ENCODE results near the gene AVPR1A.

AVPR1A gene

DNA sequence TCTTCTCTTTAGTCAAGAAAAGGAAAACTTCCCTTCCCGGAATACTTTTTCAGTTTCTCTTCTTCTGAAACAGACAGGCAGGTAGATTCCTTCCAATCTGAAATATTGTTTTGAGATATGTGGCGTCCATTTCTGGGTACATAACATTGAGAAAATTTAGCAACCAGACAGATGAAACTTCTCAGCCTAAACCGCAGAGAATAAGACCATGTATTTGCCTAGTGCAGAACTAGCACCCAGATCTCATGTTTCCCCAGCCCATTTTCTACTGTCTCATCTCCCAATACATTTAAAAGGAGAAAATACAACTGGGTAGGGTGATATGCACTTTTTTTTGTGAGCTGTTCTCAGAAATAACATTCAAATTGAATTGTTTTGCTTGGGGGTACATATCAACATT is 6.4 kb downstream of the AVPR1A start:
- DNase-seq (ENCODE audit: low spot score) = no peak
- H3K4me2 ChIP-seq (ENCODE audit: insufficient read depth, low read length, poor library complexity, severe bottlenecking) = no peak overlapping the region
- H2BK5ac ChIP-seq (ENCODE audit: low read length) = no peak overlapping the region
- no peaks in the 10 kb centered on the region for H3K9me3 ChIP-seq (replicated peaks in 1 of 2; ENCODE audit: control insufficient read depth in 2 of 2, insufficient read depth in 1 of 2, low read depth in 1 of 2, low read length in 2 of 2)
- H2AK5ac ChIP-seq (ENCODE audit: low read depth, low read length) = no peak overlapping the region
- WGBS, 2 donors (ENCODE audit: extremely low coverage in 2 of 2, insufficient read length in 2 of 2, insufficient replicate concordance in 1 of 2) = no CpG with 5 or more reads among the region's 3 CpGs
- H2BK12ac ChIP-seq (ENCODE audit: low read length) = no peak overlapping the region
- H2BK120ac ChIP-seq (ENCODE audit: low read depth, low read length) = no peak overlapping the region
- no peaks in the 10 kb centered on the region for H3K36me3 ChIP-seq (replicated peaks in 1 of 2; ENCODE audit: control insufficient read depth in 2 of 2, insufficient read depth in 2 of 2, low read length in 2 of 2)
- no peak overlapping the region for H3K27ac ChIP-seq (replicated peaks; ENCODE audit: low read length)
- H3K18ac ChIP-seq (ENCODE audit: low read length) = no peak overlapping the region
- no peak overlapping the region for H3K4me3 ChIP-seq (ENCODE audit: low read length in 2 of 2)
- H3K14ac ChIP-seq (ENCODE audit: low read length) = no peak overlapping the region
- no peak overlapping the region for H2AFZ ChIP-seq (ENCODE audit: low read length)
- no peaks in the 10 kb centered on the region for H3K4me1 ChIP-seq (ENCODE audit: control insufficient read depth in 2 of 2, insufficient read depth in 1 of 2, low read depth in 1 of 2, low read length in 2 of 2)
- no peak overlapping the region for H3K9ac ChIP-seq (ENCODE audit: low read depth, low read length, poor library complexity)
- H4K8ac ChIP-seq (ENCODE audit: low read depth, low read length) = no peak overlapping the region
- H3K79me1 ChIP-seq (ENCODE audit: low read depth, low read length) = no peaks in the 10 kb centered on the region
- no peak overlapping the region for H4K91ac ChIP-seq (ENCODE audit: low read depth, low read length, poor library complexity)
- no peak overlapping the region for H3K4ac ChIP-seq (ENCODE audit: low read length)
- no peak overlapping the region for H2BK15ac ChIP-seq (ENCODE audit: low read length)
- H3K27me3 ChIP-seq (ENCODE audit: control insufficient read depth in 3 of 3, insufficient read depth in 3 of 3, low read depth in 1 of 3, low read length in 3 of 3) = peaks cover 0 to 39% (median 5%) of the 10 kb centered on the region in 3 experiments
- H3K23ac ChIP-seq (ENCODE audit: low read depth, low read length, poor library complexity) = no peak overlapping the region

- DNase-seq (ENCODE audit: low spot score) = no peak
- Histone ChIP-seq H4K91ac (ENCODE audit: low read depth, low read length, poor library complexity) (no peak overlapping the region), H3K18ac (ENCODE audit: low read length) (no peak overlapping the region), H3K4me2 (ENCODE audit: insufficient read depth, low read length, poor library complexity, severe bottlenecking) (no peak overlapping the region), H3K27ac (replicated peaks; ENCODE audit: low read length) (no peak overlapping the region), H2BK5ac (ENCODE audit: low read length) (no peak overlapping the region), H3K9ac (ENCODE audit: low read depth, low read length, poor library complexity) (no peak overlapping the region), H3K36me3 (replicated peaks in 1 of 2; ENCODE audit: control insufficient read depth in 2 of 2, insufficient read depth in 2 of 2, low read length in 2 of 2) (no peaks in the 10 kb centered on the region), H3K27me3 (ENCODE audit: control insufficient read depth in 3 of 3, insufficient read depth in 3 of 3, low read depth in 1 of 3, low read length in 3 of 3) (no peaks in the 10 kb centered on the region), H2BK120ac (ENCODE audit: low read depth, low read length) (no peak overlapping the region), H3K79me1 (ENCODE audit: low read depth, low read length) (no peaks in the 10 kb centered on the region), H3K9me3 (replicated peaks in 1 of 2; ENCODE audit: control insufficient read depth in 2 of 2, insufficient read depth in 1 of 2, low read depth in 1 of 2, low read length in 2 of 2) (no peaks in the 10 kb centered on the region), H3K4me1 (ENCODE audit: control insufficient read depth in 2 of 2, insufficient read depth in 1 of 2, low read depth in 1 of 2, low read length in 2 of 2) (no peaks in the 10 kb centered on the region), H2BK15ac (ENCODE audit: low read length) (no peak overlapping the region), H3K23ac (ENCODE audit: low read depth, low read length, poor library complexity) (no peak overlapping the region), H2BK12ac (ENCODE audit: low read length) (no peak overlapping the region), H4K8ac (ENCODE audit: low read depth, low read length) (no peak overlapping the region), H3K4me3 (ENCODE audit: low read length in 2 of 2) (no peak overlapping the region), H3K4ac (ENCODE audit: low read length) (no peak overlapping the region), H3K14ac (ENCODE audit: low read length) (no peak overlapping the region), H2AFZ (ENCODE audit: low read length) (no peak overlapping the region), H2AK5ac (ENCODE audit: low read depth, low read length) (no peak overlapping the region)
- WGBS, 2 donors (ENCODE audit: extremely low coverage in 2 of 2, insufficient read length in 2 of 2, insufficient replicate concordance in 1 of 2) = no CpG with 5 or more reads among the region's 4 CpGs
These were observed 12.5 kb downstream of the AVPR1A start for GRCh38 chr12:63138488-63138887.

GRCh38 chr12:63133981-63134380 is 17.0 kb downstream of the AVPR1A start:
- no peaks in the 10 kb centered on the region for H3K36me3 ChIP-seq (replicated peaks in 1 of 2; ENCODE audit: control insufficient read depth in 2 of 2, insufficient read depth in 2 of 2, low read length in 2 of 2)
- no peak overlapping the region for H2BK120ac ChIP-seq (ENCODE audit: low read depth, low read length)
- H2AK5ac ChIP-seq (ENCODE audit: low read depth, low read length) = no peak overlapping the region
- no peak overlapping the region for H3K23ac ChIP-seq (ENCODE audit: low read depth, low read length, poor library complexity)
- H2BK12ac ChIP-seq (ENCODE audit: low read length) = no peak overlapping the region
- no peaks in the 10 kb centered on the region for H3K9me3 ChIP-seq (replicated peaks in 1 of 2; ENCODE audit: control insufficient read depth in 2 of 2, insufficient read depth in 1 of 2, low read depth in 1 of 2, low read length in 2 of 2)
- H4K8ac ChIP-seq (ENCODE audit: low read depth, low read length) = no peak overlapping the region
- no peak overlapping the region for H3K14ac ChIP-seq (ENCODE audit: low read length)
- no peak overlapping the region for H3K18ac ChIP-seq (ENCODE audit: low read length)
- no peak overlapping the region for H3K4ac ChIP-seq (ENCODE audit: low read length)
- no peak overlapping the region for H2BK5ac ChIP-seq (ENCODE audit: low read length)
- WGBS, 2 donors (ENCODE audit: extremely low coverage in 2 of 2, insufficient read length in 2 of 2, insufficient replicate concordance in 1 of 2) = no CpG with 5 or more reads among the region's 4 CpGs
- no peak for DNase-seq (ENCODE audit: low spot score)
- H3K4me1 ChIP-seq (ENCODE audit: control insufficient read depth in 2 of 2, insufficient read depth in 1 of 2, low read depth in 1 of 2, low read length in 2 of 2) = no peaks in the 10 kb centered on the region
- no peak overlapping the region for H3K4me2 ChIP-seq (ENCODE audit: insufficient read depth, low read length, poor library complexity, severe bottlenecking)
- H2BK15ac ChIP-seq (ENCODE audit: low read length) = no peak overlapping the region
- no peaks in the 10 kb centered on the region for H3K27me3 ChIP-seq (ENCODE audit: control insufficient read depth in 3 of 3, insufficient read depth in 3 of 3, low read depth in 1 of 3, low read length in 3 of 3)
- no peaks in the 10 kb centered on the region for H3K79me1 ChIP-seq (ENCODE audit: low read depth, low read length)
- no peak overlapping the region for H3K9ac ChIP-seq (ENCODE audit: low read depth, low read length, poor library complexity)
- no peak overlapping the region for H4K91ac ChIP-seq (ENCODE audit: low read depth, low read length, poor library complexity)
- no peak overlapping the region for H3K4me3 ChIP-seq (ENCODE audit: low read length in 2 of 2)
- no peak overlapping the region for H2AFZ ChIP-seq (ENCODE audit: low read length)
- H3K27ac ChIP-seq (replicated peaks; ENCODE audit: low read length) = no peak overlapping the region

DNA sequence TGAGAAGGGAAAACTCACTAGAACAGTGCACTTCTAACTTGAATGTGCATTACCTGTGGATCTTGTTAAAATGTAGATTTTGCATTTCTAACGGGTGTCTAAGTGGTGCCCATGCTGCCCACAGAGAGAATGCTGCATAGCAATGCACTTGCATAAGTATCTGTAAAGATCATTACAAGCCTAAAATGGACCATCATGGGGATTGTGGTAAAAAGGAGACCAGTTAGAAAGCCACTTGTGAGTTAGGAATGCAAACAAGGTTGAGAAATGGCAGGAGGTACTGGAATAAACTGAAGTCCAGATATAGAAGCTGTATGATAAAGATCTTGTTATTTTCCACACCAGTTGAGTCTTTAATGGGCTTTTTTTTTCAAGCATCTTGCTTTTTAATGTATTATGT is 18.8 kb downstream of the AVPR1A start:
- Histone ChIP-seq H4K8ac (ENCODE audit: low read depth, low read length) (no peak overlapping the region), H3K9ac (ENCODE audit: low read depth, low read length, poor library complexity) (no peak overlapping the region), H3K4me2 (ENCODE audit: insufficient read depth, low read length, poor library complexity, severe bottlenecking) (no peak overlapping the region), H4K91ac (ENCODE audit: low read depth, low read length, poor library complexity) (no peak overlapping the region), H2BK120ac (ENCODE audit: low read depth, low read length) (no peak overlapping the region), H3K36me3 (replicated peaks in 1 of 2; ENCODE audit: control insufficient read depth in 2 of 2, insufficient read depth in 2 of 2, low read length in 2 of 2) (no peaks in the 10 kb centered on the region), H2AK5ac (ENCODE audit: low read depth, low read length) (no peak overlapping the region), H3K4me3 (ENCODE audit: low read length in 2 of 2) (no peak overlapping the region), H2AFZ (ENCODE audit: low read length) (no peak overlapping the region), H3K79me1 (ENCODE audit: low read depth, low read length) (no peaks in the 10 kb centered on the region), H3K27ac (replicated peaks; ENCODE audit: low read length) (no peak overlapping the region), H3K4ac (ENCODE audit: low read length) (no peak overlapping the region), H3K18ac (ENCODE audit: low read length) (no peak overlapping the region), H3K4me1 (ENCODE audit: control insufficient read depth in 2 of 2, insufficient read depth in 1 of 2, low read depth in 1 of 2, low read length in 2 of 2) (no peaks in the 10 kb centered on the region), H3K14ac (ENCODE audit: low read length) (no peak overlapping the region), H3K23ac (ENCODE audit: low read depth, low read length, poor library complexity) (no peak overlapping the region), H3K27me3 (ENCODE audit: control insufficient read depth in 3 of 3, insufficient read depth in 3 of 3, low read depth in 1 of 3, low read length in 3 of 3) (no peaks in the 10 kb centered on the region), H2BK15ac (ENCODE audit: low read length) (no peak overlapping the region), H3K9me3 (replicated peaks in 1 of 2; ENCODE audit: control insufficient read depth in 2 of 2, insufficient read depth in 1 of 2, low read depth in 1 of 2, low read length in 2 of 2) (no peaks in the 10 kb centered on the region), H2BK12ac (ENCODE audit: low read length) (no peak overlapping the region), H2BK5ac (ENCODE audit: low read length) (no peak overlapping the region)
- WGBS, 2 donors (ENCODE audit: extremely low coverage in 2 of 2, insufficient read length in 2 of 2, insufficient replicate concordance in 1 of 2) = no CpG with 5 or more reads among the region's 1 CpG
- DNase-seq (ENCODE audit: low spot score) = no peak
